Amniotic epithelial cell (primary cell): Measurements from ENCODE around the gene VSTM5.
"Not testable (repeated sequence)": the region's sequence is repeated elsewhere in the genome, so short reads cannot be mapped to it uniquely, and the experiment has no call there.

Experiments
- DNase-seq: peaks from one replicate; pipeline ENCODE4 v3.0.0-alpha.2; 2010; ENCODE audit warnings: low read depth

Gene VSTM5

GRCh38 chr11:93796441-93797231 is 53.8 kb downstream of the VSTM5 start:
- no peak for DNase-seq

GRCh38 chr11:93791493-93791892 is 58.9 kb downstream of the VSTM5 start:
- DNase-seq = peak; percentile 33

GRCh38 chr11:93784935-93785360 is 65.5 kb downstream of the VSTM5 start:
- peak; percentile 11 for DNase-seq

- peak; percentile 90 for DNase-seq
These were observed 66.1 kb downstream of the VSTM5 start, which contains the start of gene MED17 for GRCh38 chr11:93784145-93784934. TSS of gene MED17 (plus strand) at chr11:93784282. CDS start at chr11:93784514, 232 bp downstream.

GRCh38 chr11:93783765-93784144 is 66.7 kb downstream of the VSTM5 start:
- DNase-seq = no peak

GRCh38 chr11:93783362-93783761 is 67.1 kb downstream of the VSTM5 start:
- DNase-seq = no peak

GRCh38 chr11:93775289-93775688 is 75.1 kb downstream of the VSTM5 start:
- no peak for DNase-seq

GRCh38 chr11:93774560-93774959 is 75.9 kb downstream of the VSTM5 start:
- not testable (repeated sequence) for DNase-seq

- no peak for DNase-seq
These were observed 76.7 kb downstream of the VSTM5 start for GRCh38 chr11:93773601-93774200.

GRCh38 chr11:93773045-93773477 is 77.4 kb downstream of the VSTM5 start:
- DNase-seq = no peak

GRCh38 chr11:93772123-93772522 is 78.3 kb downstream of the VSTM5 start:
- no peak for DNase-seq

- DNase-seq = no peak
These were observed 80.3 kb downstream of the VSTM5 start for GRCh38 chr11:93770160-93770559.
